ENCODE measurements around the gene FMO3. TPM values are rescaled to one million over a fixed set of nuclear protein-coding genes. Genes with fewer than 3 reads are reported as not detected.

FMO3 gene
- total and polyA plus RNA-seq, 4 donors = 1.8 to 3.5 (median 2.2) TPM

GRCh38 chr1:171127501-171127900 is 36.8 kb downstream of the FMO3 start:
- no peaks in the 10 kb centered on the region for H3K9me3 ChIP-seq (ENCODE audit: control insufficient read depth, insufficient read depth, low read length)
- H3K4me3 ChIP-seq (ENCODE audit: low read depth, low read length) = no peak overlapping the region
- H3K4me1 ChIP-seq (ENCODE audit: control insufficient read depth, insufficient read depth, low read length) = no peaks in the 10 kb centered on the region
- H3K36me3 ChIP-seq (ENCODE audit: control insufficient read depth, insufficient read depth, low read length) = no peaks in the 10 kb centered on the region
- no peak overlapping the region for H3K27ac ChIP-seq (ENCODE audit: low read depth, low read length)
- no peaks in the 10 kb centered on the region for H3K27me3 ChIP-seq (ENCODE audit: control insufficient read depth, insufficient read depth, low read length)
- no peak for DNase-seq (ENCODE audit: low read depth in 4 of 6, low spot score in 6 of 6)
- WGBS (ENCODE audit: insufficient coverage) = no CpG with 5 or more reads among the region's 2 CpGs

- DNase-seq (ENCODE audit: low read depth in 4 of 6, low spot score in 6 of 6) = no peak
- Histone ChIP-seq H3K27me3 (ENCODE audit: control insufficient read depth, insufficient read depth, low read length) (no peaks in the 10 kb centered on the region), H3K9me3 (ENCODE audit: control insufficient read depth, insufficient read depth, low read length) (no peaks in the 10 kb centered on the region), H3K27ac (ENCODE audit: low read depth, low read length) (no peak overlapping the region), H3K36me3 (ENCODE audit: control insufficient read depth, insufficient read depth, low read length) (no peaks in the 10 kb centered on the region), H3K4me1 (ENCODE audit: control insufficient read depth, insufficient read depth, low read length) (no peaks in the 10 kb centered on the region), H3K4me3 (ENCODE audit: low read depth, low read length) (no peak overlapping the region)
Measured at GRCh38 chr1:171128463-171128862, 37.8 kb downstream of the FMO3 start.

- WGBS (ENCODE audit: insufficient coverage) = 67% methylated on average over 1 of the region's 3 CpGs
- no peaks in the 10 kb centered on the region for H3K4me1 ChIP-seq (ENCODE audit: control insufficient read depth, insufficient read depth, low read length)
- no peak overlapping the region for H3K4me3 ChIP-seq (ENCODE audit: low read depth, low read length)
- H3K9me3 ChIP-seq (ENCODE audit: control insufficient read depth, insufficient read depth, low read length) = no peaks in the 10 kb centered on the region
- no peaks in the 10 kb centered on the region for H3K36me3 ChIP-seq (ENCODE audit: control insufficient read depth, insufficient read depth, low read length)
- DNase-seq (ENCODE audit: low read depth in 4 of 6, low spot score in 6 of 6) = no peak
- no peaks in the 10 kb centered on the region for H3K27me3 ChIP-seq (ENCODE audit: control insufficient read depth, insufficient read depth, low read length)
- H3K27ac ChIP-seq (ENCODE audit: low read depth, low read length) = no peak overlapping the region
Measured at GRCh38 chr1:171134204-171134923, 43.7 kb downstream of the FMO3 start.

- WGBS (ENCODE audit: insufficient coverage) = no CpG with 5 or more reads among the region's 2 CpGs
- no peak for DNase-seq (ENCODE audit: low read depth in 4 of 6, low spot score in 6 of 6)
- no peak overlapping the region for H3K27ac ChIP-seq (ENCODE audit: low read depth, low read length)
- H3K36me3 ChIP-seq (ENCODE audit: control insufficient read depth, insufficient read depth, low read length) = no peaks in the 10 kb centered on the region
- peaks cover 10% of the 10 kb centered on the region for H3K4me1 ChIP-seq (ENCODE audit: control insufficient read depth, insufficient read depth, low read length)
- no peaks in the 10 kb centered on the region for H3K27me3 ChIP-seq (ENCODE audit: control insufficient read depth, insufficient read depth, low read length)
- H3K4me3 ChIP-seq (ENCODE audit: low read depth, low read length) = no peak overlapping the region
- H3K9me3 ChIP-seq (ENCODE audit: control insufficient read depth, insufficient read depth, low read length) = no peaks in the 10 kb centered on the region
Measured at GRCh38 chr1:171137580-171137979, 46.9 kb downstream of the FMO3 start.

GRCh38 chr1:171138980-171139379 is 48.3 kb downstream of the FMO3 start:
- no peak overlapping the region for H3K4me3 ChIP-seq (ENCODE audit: low read depth, low read length)
- H3K36me3 ChIP-seq (ENCODE audit: control insufficient read depth, insufficient read depth, low read length) = no peaks in the 10 kb centered on the region
- H3K27me3 ChIP-seq (ENCODE audit: control insufficient read depth, insufficient read depth, low read length) = no peaks in the 10 kb centered on the region
- 89% methylated on average over 1 of the region's 2 CpGs for WGBS (ENCODE audit: insufficient coverage)
- no peak overlapping the region for H3K27ac ChIP-seq (ENCODE audit: low read depth, low read length)
- no peaks in the 10 kb centered on the region for H3K9me3 ChIP-seq (ENCODE audit: control insufficient read depth, insufficient read depth, low read length)
- peaks cover 10% of the 10 kb centered on the region for H3K4me1 ChIP-seq (ENCODE audit: control insufficient read depth, insufficient read depth, low read length)
- no peak for DNase-seq (ENCODE audit: low read depth in 4 of 6, low spot score in 6 of 6)

GRCh38 chr1:171139890-171140289 is 49.2 kb downstream of the FMO3 start:
- 60% methylated on average over 1 of the region's 4 CpGs for WGBS (ENCODE audit: insufficient coverage)
- H3K9me3 ChIP-seq (ENCODE audit: control insufficient read depth, insufficient read depth, low read length) = no peaks in the 10 kb centered on the region
- DNase-seq (ENCODE audit: low read depth in 4 of 6, low spot score in 6 of 6) = no peak
- no peak overlapping the region for H3K4me3 ChIP-seq (ENCODE audit: low read depth, low read length)
- peak overlapping the region; percentile 34 for H3K27ac ChIP-seq (ENCODE audit: low read depth, low read length)
- no peaks in the 10 kb centered on the region for H3K36me3 ChIP-seq (ENCODE audit: control insufficient read depth, insufficient read depth, low read length)
- H3K4me1 ChIP-seq (ENCODE audit: control insufficient read depth, insufficient read depth, low read length) = peaks cover 10% of the 10 kb centered on the region
- no peaks in the 10 kb centered on the region for H3K27me3 ChIP-seq (ENCODE audit: control insufficient read depth, insufficient read depth, low read length)

GRCh38 chr1:171140401-171140800 is 49.7 kb downstream of the FMO3 start:
- H3K36me3 ChIP-seq (ENCODE audit: control insufficient read depth, insufficient read depth, low read length) = no peaks in the 10 kb centered on the region
- H3K27ac ChIP-seq (ENCODE audit: low read depth, low read length) = peak overlapping the region; percentile 90
- H3K4me3 ChIP-seq (ENCODE audit: low read depth, low read length) = no peak overlapping the region
- H3K9me3 ChIP-seq (ENCODE audit: control insufficient read depth, insufficient read depth, low read length) = no peaks in the 10 kb centered on the region
- H3K4me1 ChIP-seq (ENCODE audit: control insufficient read depth, insufficient read depth, low read length) = peaks cover 10% of the 10 kb centered on the region
- no peak for DNase-seq (ENCODE audit: low read depth in 4 of 6, low spot score in 6 of 6)
- no CpG with 5 or more reads among the region's 5 CpGs for WGBS (ENCODE audit: insufficient coverage)
- H3K27me3 ChIP-seq (ENCODE audit: control insufficient read depth, insufficient read depth, low read length) = no peaks in the 10 kb centered on the region

GRCh38 chr1:171140956-171141687 is 50.4 kb downstream of the FMO3 start:
- Histone ChIP-seq H3K27me3 (ENCODE audit: control insufficient read depth, insufficient read depth, low read length) (no peaks in the 10 kb centered on the region), H3K9me3 (ENCODE audit: control insufficient read depth, insufficient read depth, low read length) (no peaks in the 10 kb centered on the region), H3K4me1 (ENCODE audit: control insufficient read depth, insufficient read depth, low read length) (peaks cover 10% of the 10 kb centered on the region), H3K4me3 (ENCODE audit: low read depth, low read length) (no peak overlapping the region), H3K36me3 (ENCODE audit: control insufficient read depth, insufficient read depth, low read length) (no peaks in the 10 kb centered on the region), H3K27ac (ENCODE audit: low read depth, low read length) (peak overlapping the region; percentile 90)
- WGBS (ENCODE audit: insufficient coverage) = no CpG with 5 or more reads among the region's 4 CpGs
- peak in 1 of 6 donors; percentile 21 for DNase-seq (ENCODE audit: low read depth in 4 of 6, low spot score in 6 of 6)

GRCh38 chr1:171141688-171142415 is 51.1 kb downstream of the FMO3 start:
- peaks cover 10% of the 10 kb centered on the region for H3K4me1 ChIP-seq (ENCODE audit: control insufficient read depth, insufficient read depth, low read length)
- H3K4me3 ChIP-seq (ENCODE audit: low read depth, low read length) = no peak overlapping the region
- no peaks in the 10 kb centered on the region for H3K27me3 ChIP-seq (ENCODE audit: control insufficient read depth, insufficient read depth, low read length)
- H3K36me3 ChIP-seq (ENCODE audit: control insufficient read depth, insufficient read depth, low read length) = no peaks in the 10 kb centered on the region
- WGBS (ENCODE audit: insufficient coverage) = no CpG with 5 or more reads among the region's 6 CpGs
- H3K27ac ChIP-seq (ENCODE audit: low read depth, low read length) = peak overlapping the region; percentile 90
- no peaks in the 10 kb centered on the region for H3K9me3 ChIP-seq (ENCODE audit: control insufficient read depth, insufficient read depth, low read length)
- DNase-seq (ENCODE audit: low read depth in 4 of 6, low spot score in 6 of 6) = peak in 4 of 6 donors; percentile 22 to 89 (median 40)
